Suprapubic skin (tissue), 4 donors: ENCODE data around the gene CDC42EP1. TPM values are rescaled to one million over a fixed set of nuclear protein-coding genes. Genes with fewer than 3 reads are reported as not detected.

Experiments
- DNase-seq, 2 donors: peaks; one replicate each; pipeline ENCODE4 v3.0.0-alpha.2; 2019; ENCODE audit warnings: low spot score in 2 of 2
- H3K27ac ChIP-seq: fragments of 200-600 bp; sonication (generic); one replicate; pipeline ENCODE4 v1.5.1; 2019
- H3K27me3 ChIP-seq: fragments of 200-600 bp; sonication (generic); one replicate; pipeline ENCODE4 v1.5.1; 2019
- H3K36me3 ChIP-seq: fragments of 200-600 bp; sonication (generic); one replicate; pipeline ENCODE4 v1.5.1; 2019
- H3K4me1 ChIP-seq: fragments of 200-600 bp; sonication (generic); one replicate; pipeline ENCODE4 v1.5.1; 2019
- H3K4me3 ChIP-seq: fragments of 200-600 bp; sonication (generic); one replicate; pipeline ENCODE4 v1.5.1; 2019; ENCODE audit warnings: mild to moderate bottlenecking
- H3K9me3 ChIP-seq: fragments of 200-600 bp; sonication (generic); one replicate; pipeline ENCODE4 v1.5.1; 2019
- EP300 ChIP-seq: sonication (generic); formaldehyde crosslinking; IDR thresholded peaks from one replicate; pipeline ENCODE4 v1.6.1; 2017; ENCODE audit warnings: antibody characterized with exemption
- POLR2A ChIP-seq, 2 donors: fragments of 450-650 bp; IDR thresholded peaks; one replicate each; pipeline ENCODE4 v1.6.1; 2017; ENCODE audit warnings: antibody characterized with exemption in 2 of 2, mild to moderate bottlenecking in 2 of 2, moderate library complexity in 2 of 2
- POLR2AphosphoS5 ChIP-seq, 3 donors: sonication (generic); formaldehyde crosslinking; IDR thresholded peaks; one replicate each; pipeline ENCODE4 v1.6.1; 2017; ENCODE audit warnings: antibody characterized with exemption in 3 of 3
- WGBS: methylation state at CpG from one replicate; pipeline ENCODE4 v1.1.5; 2018; 5-methylcytosine and 5-hydroxymethylcytosine counted together
- total RNA-seq, 4 donors: library from RNA; depleted of rRNA; stranded (reverse); fragments of >200 nt; gene quantifications; one replicate each; pipeline ENCODE4 v1.1.0, GENCODE V29; 2016
- TF ChIP-seq, protein P1 (sequence below), 2 donors: fragments of 200-600 bp in 1 of 2; fragments of 450-650 bp in 1 of 2; sonication (generic) in 1 of 2; IDR thresholded peaks; one replicate each; pipeline ENCODE4 v1.5.1; 2016 to 2019; ENCODE audit warnings: antibody characterized with exemption in 2 of 2, mild to moderate bottlenecking in 1 of 2, moderate library complexity in 1 of 2

CDC42EP1 gene
- total RNA-seq, 4 donors from 2014 or later = 32.1 to 93.7 (median 80.9) TPM

DNA sequence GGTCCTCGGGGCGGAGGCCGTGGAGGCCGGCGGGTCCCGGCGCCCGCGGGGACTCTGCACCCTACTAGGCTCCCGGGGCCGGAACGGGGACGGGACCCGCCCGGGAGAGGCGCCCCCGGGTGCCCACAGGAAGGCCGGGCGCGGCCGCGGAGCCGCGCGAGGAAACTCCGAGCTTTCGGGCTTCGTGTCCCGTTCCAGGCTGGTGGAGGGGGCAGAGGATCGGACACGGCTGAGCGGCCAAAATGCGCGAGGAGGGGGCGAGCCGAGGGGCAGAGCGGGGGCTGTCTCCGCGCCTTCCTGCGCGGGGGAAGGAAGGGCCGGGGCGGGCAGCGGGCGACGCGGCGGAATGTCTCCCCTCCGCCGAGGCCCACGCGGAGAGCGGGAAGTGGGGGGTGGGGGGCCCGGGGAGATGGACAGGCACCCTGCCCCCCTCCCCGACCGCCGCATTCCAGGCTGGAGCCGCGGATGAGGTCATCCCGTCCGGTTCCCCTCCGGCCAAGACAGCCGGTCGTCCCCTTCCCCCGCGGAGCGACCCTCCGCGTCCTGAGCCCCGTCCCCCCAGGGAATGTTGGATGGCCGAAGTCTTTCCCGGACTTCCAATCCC, 430 bp downstream of the CDC42EP1 start:
- TF ChIP-seq POLR2AphosphoS5 (IDR thresholded peaks at IDR 0.05) (no peak), EP300 (no peak), POLR2A (IDR thresholded peaks at IDR 0.05) (no peak)
- TF ChIP-seq, protein P1, sequence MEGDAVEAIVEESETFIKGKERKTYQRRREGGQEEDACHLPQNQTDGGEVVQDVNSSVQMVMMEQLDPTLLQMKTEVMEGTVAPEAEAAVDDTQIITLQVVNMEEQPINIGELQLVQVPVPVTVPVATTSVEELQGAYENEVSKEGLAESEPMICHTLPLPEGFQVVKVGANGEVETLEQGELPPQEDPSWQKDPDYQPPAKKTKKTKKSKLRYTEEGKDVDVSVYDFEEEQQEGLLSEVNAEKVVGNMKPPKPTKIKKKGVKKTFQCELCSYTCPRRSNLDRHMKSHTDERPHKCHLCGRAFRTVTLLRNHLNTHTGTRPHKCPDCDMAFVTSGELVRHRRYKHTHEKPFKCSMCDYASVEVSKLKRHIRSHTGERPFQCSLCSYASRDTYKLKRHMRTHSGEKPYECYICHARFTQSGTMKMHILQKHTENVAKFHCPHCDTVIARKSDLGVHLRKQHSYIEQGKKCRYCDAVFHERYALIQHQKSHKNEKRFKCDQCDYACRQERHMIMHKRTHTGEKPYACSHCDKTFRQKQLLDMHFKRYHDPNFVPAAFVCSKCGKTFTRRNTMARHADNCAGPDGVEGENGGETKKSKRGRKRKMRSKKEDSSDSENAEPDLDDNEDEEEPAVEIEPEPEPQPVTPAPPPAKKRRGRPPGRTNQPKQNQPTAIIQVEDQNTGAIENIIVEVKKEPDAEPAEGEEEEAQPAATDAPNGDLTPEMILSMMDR (IDR thresholded peaks at IDR 0.05) = no peak

DNA sequence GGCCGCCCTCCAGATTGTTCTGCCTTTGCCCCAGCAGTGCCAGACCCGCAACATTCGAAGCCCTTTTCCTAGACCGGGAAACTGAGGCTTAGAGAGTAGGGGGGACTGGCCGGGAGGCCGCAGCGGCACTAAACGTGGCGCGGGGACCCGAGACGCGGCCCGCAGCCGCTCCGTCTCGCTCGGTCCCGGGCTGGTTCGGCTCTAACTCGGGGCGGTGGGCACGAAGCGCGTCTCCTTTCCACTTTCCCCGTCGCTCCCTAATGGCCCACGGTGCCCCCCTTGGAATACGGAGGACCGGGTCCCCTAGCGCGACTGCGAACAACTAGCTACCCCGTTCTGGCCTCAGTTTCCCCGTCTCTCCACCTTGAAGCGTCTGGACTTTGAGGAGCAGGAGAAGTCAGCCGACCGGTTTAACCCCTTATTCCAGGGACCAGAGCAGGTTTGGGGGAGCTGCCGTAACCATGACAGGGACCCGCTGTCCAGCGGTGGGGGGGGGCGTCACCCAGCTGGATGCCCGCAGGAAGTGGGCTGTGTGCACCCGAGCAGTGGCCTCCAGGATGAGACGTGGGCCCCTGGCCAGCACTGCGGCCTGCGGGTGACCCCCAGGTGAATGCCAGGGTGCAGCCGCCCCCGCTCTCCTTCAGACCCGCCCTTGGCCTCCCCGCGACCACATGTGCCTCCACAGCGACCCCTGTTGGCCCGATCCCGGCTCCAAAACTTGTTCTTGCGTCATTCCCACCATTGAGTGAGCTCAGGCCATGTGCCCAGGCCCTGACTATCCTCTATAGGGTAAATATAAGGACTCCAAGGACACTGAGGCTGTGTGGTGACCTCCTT, 1.1 kb downstream of the CDC42EP1 start:
- DNase-seq = peak; percentile 96
- no CpG with 5 or more reads among the region's 56 CpGs for WGBS
- Histone ChIP-seq H3K4me3 (peak overlapping the region; percentile 77), H3K9me3 (no peaks in the 10 kb centered on the region), H3K27ac (peak overlapping the region; percentile 99), H3K27me3 (no peaks in the 10 kb centered on the region), H3K36me3 (peaks cover 6% of the 10 kb centered on the region), H3K4me1 (peaks cover 83% of the 10 kb centered on the region)
- TF ChIP-seq EP300 (no peak), POLR2AphosphoS5 (IDR thresholded peaks at IDR 0.05) (peak in 2 of 3 donors; percentile 61 to 64), POLR2A (IDR thresholded peaks at IDR 0.05) (peak in 1 of 2 donors; percentile 12)
- TF ChIP-seq, protein P1 (IDR thresholded peaks at IDR 0.05) = peak; percentile 80 to 87

More for the DNA sequence above, 430 bp downstream of the CDC42EP1 start:
- Histone ChIP-seq H3K4me1 (peaks cover 78% of the 10 kb centered on the region), H3K36me3 (no peaks in the 10 kb centered on the region), H3K27me3 (no peaks in the 10 kb centered on the region), H3K9me3 (no peaks in the 10 kb centered on the region), H3K4me3 (peak overlapping the region; percentile 77), H3K27ac (peak overlapping the region; percentile 99)
- DNase-seq = peak in 1 of 2 donors; percentile 79
- 0% methylated on average over 22 of the region's 72 CpGs for WGBS

DNA sequence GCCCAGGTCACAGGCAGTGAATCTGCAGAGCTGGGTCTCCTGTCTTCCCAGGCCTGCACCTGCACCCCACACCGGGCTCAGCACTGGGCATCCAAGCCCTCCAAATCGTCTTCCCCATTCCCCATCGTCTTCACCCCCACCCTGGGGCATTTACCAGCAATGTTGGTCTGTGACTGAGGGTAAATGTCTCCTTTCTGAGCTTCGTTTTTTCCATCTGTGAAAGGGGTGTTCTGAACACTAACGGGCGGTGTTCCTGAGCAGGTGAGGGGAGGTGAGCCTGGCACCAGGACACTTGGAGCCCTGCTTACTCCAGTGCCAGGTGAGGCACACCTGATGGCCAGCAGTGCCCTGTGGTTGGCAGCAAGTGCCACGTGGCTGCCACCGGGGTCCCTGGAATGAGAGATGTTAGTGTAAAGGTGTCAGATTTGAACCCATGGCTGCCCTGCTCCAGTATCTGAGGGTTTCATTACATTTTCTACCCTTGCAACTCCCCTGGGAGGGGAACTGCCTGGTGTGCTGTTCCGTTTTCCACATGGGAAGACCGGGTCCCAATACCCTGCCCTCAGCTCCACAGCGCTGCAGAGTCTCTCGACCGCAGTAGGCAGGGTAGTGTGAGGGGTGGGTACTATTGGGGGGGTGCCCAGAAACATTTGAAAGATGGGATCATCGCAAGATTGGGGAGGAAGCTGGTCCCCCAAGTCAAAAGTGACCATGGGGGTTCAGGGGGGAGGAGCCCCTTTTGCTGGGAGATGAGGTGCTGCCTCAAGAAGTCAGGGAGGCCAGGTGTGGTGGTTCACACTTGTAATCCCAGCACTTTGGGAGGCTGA, 2.0 kb downstream of the CDC42EP1 start:
- Histone ChIP-seq H3K4me3 (peak overlapping the region; percentile 77), H3K27me3 (no peaks in the 10 kb centered on the region), H3K27ac (peak overlapping the region; percentile 99), H3K36me3 (peaks cover 11% of the 10 kb centered on the region), H3K4me1 (peaks cover 83% of the 10 kb centered on the region), H3K9me3 (no peaks in the 10 kb centered on the region)
- TF ChIP-seq POLR2A (IDR thresholded peaks at IDR 0.05) (no peak), EP300 (no peak), POLR2AphosphoS5 (IDR thresholded peaks at IDR 0.05) (no peak)
- TF ChIP-seq, protein P1 (IDR thresholded peaks at IDR 0.05) = no peak
- WGBS = 73% methylated on average over 12 of the region's 14 CpGs
- no peak for DNase-seq

DNA sequence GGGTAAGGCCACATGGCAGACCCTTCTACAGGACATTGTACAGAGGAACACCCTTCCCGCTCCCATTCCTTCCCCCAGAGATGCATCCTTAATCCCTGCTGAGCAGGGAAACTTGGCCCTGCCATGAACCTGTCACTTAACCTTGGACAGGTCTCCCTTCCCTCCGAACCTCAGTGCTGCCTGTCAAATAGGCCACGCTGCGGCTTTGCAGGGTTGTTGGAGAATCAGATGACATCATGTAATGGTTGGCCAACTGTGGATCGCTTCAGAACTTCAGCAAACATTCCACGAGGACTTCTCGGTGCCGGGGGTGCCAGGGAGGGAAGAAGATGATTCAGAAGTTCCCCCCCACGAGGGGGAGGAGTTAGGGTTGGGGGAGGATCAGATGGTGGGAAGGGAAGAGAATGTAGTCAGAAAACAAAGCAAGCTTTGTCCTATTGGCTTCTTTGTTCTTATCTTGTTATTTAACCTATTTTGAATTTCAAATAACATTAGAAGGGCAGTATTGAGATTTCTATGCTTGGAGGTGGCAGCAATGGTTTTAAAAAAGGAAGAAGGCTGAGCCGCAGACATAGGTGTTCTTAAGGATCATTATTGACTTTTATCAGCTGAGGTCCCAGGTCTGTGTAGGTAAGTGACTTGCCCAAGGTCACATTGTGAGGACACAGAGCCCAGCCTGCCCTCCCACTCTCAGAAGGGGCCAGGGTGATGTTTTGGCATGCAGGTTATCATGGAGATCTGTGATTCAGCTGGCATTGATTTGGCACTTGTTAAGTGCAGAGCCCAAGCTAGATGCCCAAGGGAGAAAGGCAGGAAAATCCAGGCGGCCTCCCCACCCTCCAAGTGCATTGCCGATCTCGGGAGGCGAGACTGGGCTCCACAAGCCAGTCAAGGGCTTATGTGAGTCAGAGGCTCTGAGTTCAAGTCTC, 3.1 kb downstream of the CDC42EP1 start:
- TF ChIP-seq POLR2A (IDR thresholded peaks at IDR 0.05) (no peak), EP300 (no peak), POLR2AphosphoS5 (IDR thresholded peaks at IDR 0.05) (no peak)
- TF ChIP-seq, protein P1 (IDR thresholded peaks at IDR 0.05) = no peak

More for the DNA sequence above, 3.1 kb downstream of the CDC42EP1 start:
- no peak overlapping the region for H3K4me3 ChIP-seq
- H3K36me3 ChIP-seq = peaks cover 22% of the 10 kb centered on the region
- no peaks in the 10 kb centered on the region for H3K27me3 ChIP-seq
- peak overlapping the region; percentile 99 for H3K27ac ChIP-seq
- H3K9me3 ChIP-seq = no peaks in the 10 kb centered on the region
- 19% methylated on average over 14 of the region's 14 CpGs for WGBS
- H3K4me1 ChIP-seq = peaks cover 87% of the 10 kb centered on the region
- DNase-seq = peak; percentile 90 to 91
